H9 (cell line): Measurements from ENCODE around the gene UNC5A. TPM values are rescaled to one million over a fixed set of nuclear protein-coding genes. Genes with fewer than 3 reads are reported as not detected.

Experiments
- DNase-seq: peaks from one replicate; pipeline ENCODE4 v3.0.0-alpha.2; 2017
- H2AFZ ChIP-seq: one replicate; pipeline ENCODE4 v1.6.1; 2013; ENCODE audit warnings: mild to moderate bottlenecking, low read length, control low read depth, moderate library complexity
- H2AK5ac ChIP-seq: 2 replicates; pipeline ENCODE4 v1.6.1; 2013; ENCODE audit warnings: low read length, control low read depth, mixed read lengths; ENCODE audit not compliant: insufficient read length
- H2BK120ac ChIP-seq: one replicate; pipeline ENCODE4 v1.6.1; 2013; ENCODE audit warnings: low read depth, mild to moderate bottlenecking, low read length, control low read depth, inconsistent platforms; ENCODE audit not compliant: poor library complexity, severe bottlenecking
- H2BK12ac ChIP-seq: 2 replicates; pipeline ENCODE4 v1.6.1; 2013; ENCODE audit warnings: low read length, control low read depth, mixed read lengths, low read depth; ENCODE audit not compliant: insufficient read length
- H2BK15ac ChIP-seq: 2 replicates; pipeline ENCODE4 v1.6.1; 2013; ENCODE audit warnings: low read depth, low read length, control low read depth
- H2BK20ac ChIP-seq: one replicate; pipeline ENCODE4 v1.6.1; 2013; ENCODE audit warnings: low read depth, mild to moderate bottlenecking, low read length, control low read depth, inconsistent platforms; ENCODE audit not compliant: poor library complexity, severe bottlenecking
- H2BK5ac ChIP-seq: 2 replicates; pipeline ENCODE4 v1.6.1; 2013; ENCODE audit warnings: low read length, control low read depth, mixed read lengths; ENCODE audit not compliant: insufficient read length
- H3K14ac ChIP-seq: 2 replicates; pipeline ENCODE4 v1.6.1; 2013; ENCODE audit warnings: low read length, control low read depth; ENCODE audit not compliant: insufficient read depth
- H3K18ac ChIP-seq: 2 replicates; pipeline ENCODE4 v1.6.1; 2013; ENCODE audit warnings: low read depth, mild to moderate bottlenecking, mixed read lengths, low read length, control low read depth; ENCODE audit not compliant: insufficient read length
- H3K23ac ChIP-seq: 2 replicates; pipeline ENCODE4 v1.6.1; 2013; ENCODE audit warnings: low read length, control low read depth, mixed read lengths, low read depth; ENCODE audit not compliant: insufficient read length
- H3K23me2 ChIP-seq: 2 replicates; pipeline ENCODE4 v1.6.1; 2013; ENCODE audit warnings: low read depth, mild to moderate bottlenecking, mixed read lengths, low read length, control low read depth; ENCODE audit not compliant: insufficient read length, poor library complexity, severe bottlenecking
- H3K27ac ChIP-seq: 2 replicates; pipeline ENCODE4 v1.5.1; 2013; ENCODE audit warnings: low read length, control low read depth, mixed read lengths, low read depth; ENCODE audit not compliant: insufficient read length
- H3K27me3 ChIP-seq: 2 replicates; pipeline ENCODE4 v1.6.1; 2013; ENCODE audit warnings: low read length, control low read depth, inconsistent platforms; ENCODE audit not compliant: insufficient read depth
- H3K4ac ChIP-seq: 2 replicates; pipeline ENCODE4 v1.6.1; 2013; ENCODE audit warnings: low read depth, mild to moderate bottlenecking, control low read depth, inconsistent platforms, low read length, moderate library complexity
- H3K4me1 ChIP-seq: 2 replicates; pipeline ENCODE4 v1.6.1; 2013; ENCODE audit warnings: low read length, control low read depth, inconsistent platforms; ENCODE audit not compliant: insufficient read depth
- H3K4me2 ChIP-seq: 2 replicates; pipeline ENCODE4 v1.6.1; 2013; ENCODE audit warnings: low read length, control low read depth, mixed read lengths; ENCODE audit not compliant: insufficient read length, insufficient read depth
- H3K56ac ChIP-seq: 2 replicates; pipeline ENCODE4 v1.6.1; 2013; ENCODE audit warnings: low read depth, mild to moderate bottlenecking, mixed read lengths, low read length, control low read depth; ENCODE audit not compliant: insufficient read length
- H3K79me1 ChIP-seq: 2 replicates; pipeline ENCODE4 v1.6.1; 2013; ENCODE audit warnings: low read depth, mild to moderate bottlenecking, moderate library complexity, low read length, control low read depth, inconsistent platforms; ENCODE audit not compliant: insufficient read depth, poor library complexity, severe bottlenecking
- H3K79me2 ChIP-seq: 2 replicates; pipeline ENCODE4 v1.6.1; 2013; ENCODE audit warnings: low read length, control low read depth, inconsistent platforms; ENCODE audit not compliant: insufficient read depth
- H3K9ac ChIP-seq: 2 replicates; pipeline ENCODE4 v1.6.1; 2013; ENCODE audit warnings: low read length, control low read depth, mixed read lengths; ENCODE audit not compliant: insufficient read length; ENCODE audit errors: extremely low read depth
- H3K9me3 ChIP-seq: one replicate; pipeline ENCODE4 v1.6.1; 2013; ENCODE audit warnings: low read depth, low read length, inconsistent platforms; ENCODE audit not compliant: control insufficient read depth
- H3T11ph ChIP-seq: one replicate; pipeline ENCODE4 v1.6.1; 2013; ENCODE audit warnings: mild to moderate bottlenecking, low read length, control low read depth, inconsistent platforms
- H4K20me1 ChIP-seq: one replicate; pipeline ENCODE4 v1.6.1; 2013; ENCODE audit not compliant: control insufficient read depth, insufficient read length, insufficient read depth
- H4K5ac ChIP-seq: 2 replicates; pipeline ENCODE4 v1.6.1; 2013; ENCODE audit warnings: low read depth, mild to moderate bottlenecking, mixed read lengths, low read length, control low read depth; ENCODE audit not compliant: insufficient read length
- H4K8ac ChIP-seq: replicated peaks from 2 replicates; pipeline ENCODE4 v1.6.1; 2013; ENCODE audit warnings: low read length, control low read depth, mixed read lengths, low read depth; ENCODE audit not compliant: insufficient read length
- H4K91ac ChIP-seq: 2 replicates; pipeline ENCODE4 v1.6.1; 2013; ENCODE audit warnings: low read depth, mild to moderate bottlenecking, moderate library complexity, mixed read lengths, low read length, control low read depth; ENCODE audit not compliant: insufficient read length
- H3K27ac Mint-ChIP-seq, 3 experiments: 2 replicates in 2 of 3; 3 replicates in 1 of 3; pipeline ENCODE4 v1.8.0; 2020 to 2021; ENCODE audit warnings: mixed read lengths in 3 of 3, mild to moderate bottlenecking in 1 of 3, moderate library complexity in 1 of 3
- H3K27me3 Mint-ChIP-seq: 2 replicates; pipeline ENCODE4 v1.8.0; 2021; ENCODE audit warnings: low read depth, mild to moderate bottlenecking, moderate library complexity, mixed read lengths
- H3K36me3 Mint-ChIP-seq, 3 experiments: 2 replicates in 2 of 3; 3 replicates in 1 of 3; pipeline ENCODE4 v1.8.0; 2020 to 2021; ENCODE audit warnings: low read depth in 3 of 3, mixed read lengths in 3 of 3; ENCODE audit not compliant: insufficient read depth in 1 of 3
- H3K4me1 Mint-ChIP-seq, 2 experiments: 2 replicates each; pipeline ENCODE4 v1.8.0; 2020; ENCODE audit warnings: mixed read lengths in 2 of 2
- H3K4me3 Mint-ChIP-seq, 2 experiments: 2 replicates in 1 of 2; 3 replicates in 1 of 2; pipeline ENCODE4 v1.8.0; 2020 to 2021; ENCODE audit warnings: mild to moderate bottlenecking in 2 of 2, mixed read lengths in 2 of 2, moderate library complexity in 1 of 2
- H3K9me3 Mint-ChIP-seq, 2 experiments: 2 replicates in 1 of 2; 3 replicates in 1 of 2; pipeline ENCODE4 v1.8.0; 2020; ENCODE audit warnings: mild to moderate bottlenecking in 2 of 2, mixed read lengths in 2 of 2, moderate library complexity in 1 of 2
- CTCF ChIP-seq: fragments of 200-600 bp; sonication (generic); conservative IDR thresholded peaks from 3 replicates; pipeline ENCODE4 v1.8.0; 2021; ENCODE audit warnings: antibody characterized with exemption, mild to moderate bottlenecking
- WGBS: extraction: QIAGEN DNeasy Blood & Tissue Kit; methylation state at CpG from one replicate; pipeline ENCODE4 v1.1.7; 2013; ENCODE audit warnings: missing lambda C conversion rate, low lambda C conversion rate, mixed read lengths; ENCODE audit not compliant: insufficient read length; ENCODE audit errors: extremely low coverage; 5-methylcytosine and 5-hydroxymethylcytosine counted together
- total RNA-seq: library from RNA; stranded (reverse); gene quantifications from 2 replicates; pipeline ENCODE4 v1.2.1, GENCODE V29; 2021

UNC5A gene
- total RNA-seq, 1 experiment from 2014 or later = 4.4 TPM

GRCh38 chr5:176864755-176865154, 54.4 kb downstream of the UNC5A start:
- Mint-ChIP-seq H3K27ac (no peak overlapping the region), H3K36me3 (no peaks in the 10 kb centered on the region), H3K4me1 (peaks cover 25 to 46% of the 10 kb centered on the region in 2 experiments), H3K9me3 (no peaks in the 10 kb centered on the region), H3K4me3 (no peak overlapping the region), H3K27me3 (peaks cover 4% of the 10 kb centered on the region; the same call in 1 of the 2 replicates)
- Histone ChIP-seq H3K9me3 (no peaks in the 10 kb centered on the region), H3K9ac (no peak overlapping the region), H4K91ac (no peak overlapping the region), H3K79me2 (no peaks in the 10 kb centered on the region), H2BK15ac (no peak overlapping the region), H3K56ac (no peak overlapping the region), H2AK5ac (no peak overlapping the region), H3K4ac (no peak overlapping the region), H4K20me1 (peaks cover 2% of the 10 kb centered on the region), H3K14ac (no peak overlapping the region; the same call in 1 of the 2 replicates), H2BK20ac (no peak overlapping the region), H2BK5ac (no peak overlapping the region), H3K4me1 (peaks cover 4% of the 10 kb centered on the region; the same call in 1 of the 2 replicates), H3K23me2 (no peaks in the 10 kb centered on the region), H3K23ac (no peak overlapping the region), H3K27ac (no peak overlapping the region), H3K79me1 (no peaks in the 10 kb centered on the region), H4K5ac (no peak overlapping the region), H3K4me2 (no peak overlapping the region), H2BK120ac (no peak overlapping the region), H4K8ac (no peak overlapping the region), H2BK12ac (no peak overlapping the region), H3K27me3 (no peaks in the 10 kb centered on the region), H3K18ac (no peak overlapping the region), H2AFZ (no peak overlapping the region), H3T11ph (no peak overlapping the region)
- no peak for TF ChIP-seq CTCF
- DNase-seq = no peak
- no CpG with 5 or more reads among the region's 8 CpGs for WGBS
